HG03060 (cell line): Measurements from ENCODE around the gene FOXI1.
A peak's percentile ranks its signal among the peaks of the same experiment; 100 is the strongest.

Source experiments
- ATAC-seq: cut with Tn5 transposase; IDR thresholded peaks from one replicate; pipeline ENCODE4 v1.9.1; 2021; ENCODE audit warnings: low read depth, moderate number of reproducible peaks; ENCODE audit not compliant: unreplicated experiment

The FOXI1 gene

GRCh38 chr5:170105642-170106611 lies at the start of gene FOXI1:
TSS of gene FOXI1 (plus strand) at chr5:170105897. CDS start at chr5:170105958, 61 bp downstream.
- ATAC-seq: no peak

GRCh38 chr5:170056561-170057267 lies 49.0 kb upstream of the FOXI1 start:
- ATAC-seq: no peak

- no peak for ATAC-seq
Measured at GRCh38 chr5:170057311-170057710, 48.4 kb upstream of the FOXI1 start.

GRCh38 chr5:170059221-170059620 lies 46.5 kb upstream of the FOXI1 start:
- ATAC-seq: no peak

GRCh38 chr5:170067152-170067551 lies 38.5 kb upstream of the FOXI1 start:
- peak; percentile 34 for ATAC-seq

- peak; percentile 21 for ATAC-seq
Measured at GRCh38 chr5:170067574-170068170, 38.0 kb upstream of the FOXI1 start.

GRCh38 chr5:170069512-170069911 lies 36.2 kb upstream of the FOXI1 start:
- ATAC-seq: no peak

GRCh38 chr5:170070556-170071412 lies 34.9 kb upstream of the FOXI1 start:
- no peak for ATAC-seq

- ATAC-seq: no peak
Measured at GRCh38 chr5:170071748-170072147, 33.9 kb upstream of the FOXI1 start.

GRCh38 chr5:170075696-170076095 lies 30.0 kb upstream of the FOXI1 start:
- ATAC-seq: no peak

GRCh38 chr5:170076211-170076610 lies 29.5 kb upstream of the FOXI1 start:
- no peak for ATAC-seq

GRCh38 chr5:170076739-170077138 lies 29.0 kb upstream of the FOXI1 start:
- ATAC-seq: no peak

GRCh38 chr5:170077526-170077925 lies 28.2 kb upstream of the FOXI1 start:
- ATAC-seq: no peak

- no peak for ATAC-seq
Measured at GRCh38 chr5:170078458-170078857, 27.2 kb upstream of the FOXI1 start.

GRCh38 chr5:170078931-170079330 lies 26.8 kb upstream of the FOXI1 start:
- no peak for ATAC-seq

- no peak for ATAC-seq
Measured at GRCh38 chr5:170080217-170080616, 25.5 kb upstream of the FOXI1 start.

GRCh38 chr5:170080786-170081445 lies 24.8 kb upstream of the FOXI1 start:
- no peak for ATAC-seq

- no peak for ATAC-seq
Measured at GRCh38 chr5:170081616-170082015, 24.1 kb upstream of the FOXI1 start.

GRCh38 chr5:170082701-170083100 lies 23.0 kb upstream of the FOXI1 start:
- ATAC-seq: no peak
